ENCODE data around the gene GUCY1A2.

The GUCY1A2 gene

DNA sequence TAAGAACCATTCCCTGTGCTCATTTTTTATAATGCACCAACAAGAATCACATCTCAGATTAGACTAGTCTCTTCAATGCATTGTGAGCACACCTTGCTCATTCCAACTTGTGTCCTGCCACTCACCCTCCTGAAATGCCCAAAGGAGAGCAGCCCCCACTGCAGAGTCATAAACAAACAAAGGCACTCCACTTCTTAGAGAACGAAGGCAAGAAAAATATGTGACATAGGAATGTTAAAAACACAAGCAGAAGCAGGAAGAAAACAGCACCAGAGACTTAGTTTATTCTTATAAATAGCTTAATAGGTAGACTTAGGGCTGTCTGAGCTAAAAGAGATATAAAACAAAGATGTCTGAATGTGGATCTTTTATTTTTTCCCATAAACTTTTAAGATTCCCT is 57.2 kb downstream of the GUCY1A2 start:
- no peak overlapping the region for H3K27ac ChIP-seq

DNA sequence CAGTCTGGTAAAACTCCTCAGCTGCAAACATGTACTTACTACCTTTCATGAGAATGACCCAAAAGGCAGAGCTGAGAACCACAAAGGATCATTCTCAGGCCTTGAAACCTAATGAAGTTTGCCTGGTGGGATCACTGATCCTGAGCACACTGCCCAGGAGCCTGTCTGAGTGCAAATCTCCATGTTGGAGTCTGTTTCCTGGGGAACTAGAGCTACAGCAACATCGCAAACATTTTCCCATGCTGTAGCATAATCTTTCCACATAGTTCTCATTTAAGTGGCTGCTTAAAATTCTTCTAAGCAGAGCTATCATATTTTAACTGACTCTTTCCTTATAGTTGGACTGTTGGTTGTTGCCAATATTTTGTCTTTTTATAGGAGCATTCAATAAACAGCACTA is 58.5 kb downstream of the GUCY1A2 start:
- TF ChIP-seq ZFX (IDR thresholded peaks at IDR 0.05) = no peak
- TF ChIP-seq, protein P1, sequence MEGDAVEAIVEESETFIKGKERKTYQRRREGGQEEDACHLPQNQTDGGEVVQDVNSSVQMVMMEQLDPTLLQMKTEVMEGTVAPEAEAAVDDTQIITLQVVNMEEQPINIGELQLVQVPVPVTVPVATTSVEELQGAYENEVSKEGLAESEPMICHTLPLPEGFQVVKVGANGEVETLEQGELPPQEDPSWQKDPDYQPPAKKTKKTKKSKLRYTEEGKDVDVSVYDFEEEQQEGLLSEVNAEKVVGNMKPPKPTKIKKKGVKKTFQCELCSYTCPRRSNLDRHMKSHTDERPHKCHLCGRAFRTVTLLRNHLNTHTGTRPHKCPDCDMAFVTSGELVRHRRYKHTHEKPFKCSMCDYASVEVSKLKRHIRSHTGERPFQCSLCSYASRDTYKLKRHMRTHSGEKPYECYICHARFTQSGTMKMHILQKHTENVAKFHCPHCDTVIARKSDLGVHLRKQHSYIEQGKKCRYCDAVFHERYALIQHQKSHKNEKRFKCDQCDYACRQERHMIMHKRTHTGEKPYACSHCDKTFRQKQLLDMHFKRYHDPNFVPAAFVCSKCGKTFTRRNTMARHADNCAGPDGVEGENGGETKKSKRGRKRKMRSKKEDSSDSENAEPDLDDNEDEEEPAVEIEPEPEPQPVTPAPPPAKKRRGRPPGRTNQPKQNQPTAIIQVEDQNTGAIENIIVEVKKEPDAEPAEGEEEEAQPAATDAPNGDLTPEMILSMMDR (conservative IDR thresholded peaks at IDR 0.05) = no peak

More for the DNA sequence above, 57.2 kb downstream of the GUCY1A2 start:
- no peak for TF ChIP-seq ZFX (IDR thresholded peaks at IDR 0.05)
- TF ChIP-seq, protein P1 (conservative IDR thresholded peaks at IDR 0.05) = no peak

DNA sequence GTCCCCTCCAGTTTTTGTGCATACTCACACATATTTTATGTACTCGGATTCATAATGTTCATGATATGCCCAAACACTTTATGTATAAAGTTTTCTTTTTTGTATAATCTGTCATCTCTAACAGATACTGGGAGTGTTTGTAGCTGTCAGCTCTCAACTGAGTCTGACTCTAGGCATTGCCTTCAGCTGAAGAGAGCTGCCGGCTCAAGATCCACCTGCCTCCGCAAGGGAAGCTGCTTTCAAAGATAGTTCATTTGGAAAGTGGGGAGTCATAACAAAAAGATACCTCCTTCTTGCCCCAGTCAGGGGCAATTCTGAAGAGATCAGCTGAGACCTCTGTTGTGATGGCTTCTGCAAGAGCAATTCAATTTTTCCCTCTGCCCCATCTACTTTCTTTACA is 58.9 kb downstream of the GUCY1A2 start:
- TF ChIP-seq ZFX (IDR thresholded peaks at IDR 0.05) = no peak
- TF ChIP-seq, protein P1 (conservative IDR thresholded peaks at IDR 0.05) = no peak
- H3K27ac ChIP-seq = no peak overlapping the region

More for the DNA sequence above, 58.5 kb downstream of the GUCY1A2 start:
- H3K27ac ChIP-seq = no peak overlapping the region

DNA sequence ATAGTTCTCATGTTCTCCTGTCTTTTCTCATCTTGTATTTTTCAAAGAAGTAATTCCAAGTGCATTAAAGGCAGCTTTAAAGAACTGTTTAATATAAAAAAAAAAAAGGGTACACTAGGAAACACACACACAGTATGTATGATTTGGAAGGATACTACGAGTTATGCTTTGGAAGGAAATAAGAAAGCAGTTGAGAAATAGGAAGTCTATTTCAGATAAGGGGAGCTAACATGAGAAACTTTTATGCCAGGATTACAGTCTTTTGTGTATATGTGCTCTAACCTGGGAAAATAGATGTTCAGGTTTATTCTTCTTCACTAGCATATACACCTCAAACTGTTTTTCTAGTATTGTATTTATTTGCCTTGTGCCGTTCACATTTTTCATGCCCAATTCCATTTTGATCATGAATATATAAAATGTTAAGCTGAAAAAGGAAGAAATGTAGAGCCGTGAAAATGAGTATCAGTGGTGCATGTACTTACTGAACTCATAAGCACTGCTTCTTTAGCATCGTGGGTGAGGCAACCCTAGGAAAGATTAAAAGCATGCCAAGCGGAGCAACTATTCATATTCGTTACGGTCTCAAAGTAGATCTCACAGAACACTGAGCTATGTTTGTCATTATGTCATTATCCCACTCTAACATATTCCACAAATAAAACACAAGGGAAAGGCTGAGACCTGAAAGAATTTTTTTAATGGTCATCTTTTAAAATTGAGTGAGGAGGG is 59.6 kb downstream of the GUCY1A2 start:
- TF ChIP-seq ZFX (IDR thresholded peaks at IDR 0.05) = no peak
- TF ChIP-seq, protein P1 (conservative IDR thresholded peaks at IDR 0.05) = no peak
- no peak overlapping the region for H3K27ac ChIP-seq

DNA sequence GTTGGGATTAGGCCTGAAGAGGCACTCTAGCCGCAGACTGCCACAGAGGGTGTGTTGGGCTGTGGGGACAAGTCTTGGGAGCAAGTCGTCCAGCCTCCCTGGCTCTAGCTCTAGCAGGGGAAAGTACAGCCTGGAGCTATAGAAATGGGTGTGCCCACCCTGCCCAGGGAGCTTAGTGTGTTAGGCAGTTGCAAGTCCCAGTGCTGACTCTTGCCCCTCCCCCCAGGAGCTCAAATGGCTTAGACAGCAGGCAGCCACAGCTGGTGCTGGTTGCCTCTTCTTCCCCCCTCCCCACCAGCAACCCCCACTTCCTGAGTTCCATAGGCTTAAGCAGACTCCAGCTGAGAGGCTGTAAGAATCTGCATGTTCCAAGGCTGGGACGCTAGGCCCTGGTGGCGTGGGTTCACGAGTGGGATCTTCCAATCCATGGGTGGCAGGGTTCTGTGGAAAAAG is 61.2 kb downstream of the GUCY1A2 start:
- H3K27ac ChIP-seq = no peak overlapping the region

DNA sequence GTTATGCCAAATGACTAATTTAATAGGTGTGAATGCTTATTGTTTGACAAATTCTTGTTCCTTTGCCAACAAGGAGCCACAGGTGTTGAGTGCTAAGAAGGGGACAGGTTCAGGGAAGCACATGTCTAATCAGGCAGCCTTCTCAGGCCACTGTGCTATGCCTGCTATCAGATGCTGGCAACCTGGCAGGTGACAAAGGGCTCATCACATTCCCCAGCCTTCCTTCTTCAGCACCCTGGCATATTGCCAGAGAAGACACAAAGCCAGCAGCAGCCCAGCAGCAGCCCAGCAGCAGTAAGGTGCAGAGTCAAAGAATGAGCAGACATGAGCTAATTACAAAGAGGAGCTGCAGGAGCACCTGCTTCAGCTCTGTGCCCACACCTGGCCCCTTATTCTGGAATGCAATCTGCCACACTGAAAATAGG is 68.2 kb downstream of the GUCY1A2 start:
- no peak overlapping the region for H3K27ac ChIP-seq
- no peak for TF ChIP-seq ZFX (IDR thresholded peaks at IDR 0.05)
- TF ChIP-seq, protein P1 (conservative IDR thresholded peaks at IDR 0.05) = no peak

More for the DNA sequence above, 61.2 kb downstream of the GUCY1A2 start:
- TF ChIP-seq ZFX (IDR thresholded peaks at IDR 0.05) = no peak
- TF ChIP-seq, protein P1 (conservative IDR thresholded peaks at IDR 0.05) = no peak

DNA sequence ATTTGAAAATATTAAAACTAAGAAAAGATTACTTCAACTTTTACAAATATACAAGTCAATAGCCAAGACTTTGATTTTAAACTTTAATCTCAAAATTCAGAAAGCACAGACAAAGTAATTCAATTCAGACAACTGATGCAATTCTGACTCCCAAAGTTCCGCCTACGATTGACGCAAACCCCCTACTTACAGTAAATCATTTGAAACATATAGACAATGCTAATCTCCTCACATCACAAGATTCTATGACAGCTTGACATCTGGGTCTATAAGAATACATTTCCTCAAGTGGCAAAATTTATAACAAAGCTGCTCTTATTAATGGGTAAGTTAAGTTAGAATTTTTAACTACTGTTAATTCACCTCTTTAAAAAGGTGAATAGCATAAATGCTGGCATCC is 75.2 kb downstream of the GUCY1A2 start:
- no peak overlapping the region for H3K27ac ChIP-seq
- TF ChIP-seq, protein P1 (conservative IDR thresholded peaks at IDR 0.05) = no peak
- TF ChIP-seq ZFX (IDR thresholded peaks at IDR 0.05) = no peak
